Activated B cell treated with CpG ODN at 0.5 μM for 24 hours (primary cell): ENCODE data around the gene SNX30. TPM values are rescaled to one million over a fixed set of nuclear protein-coding genes. Genes with fewer than 3 reads are reported as not detected.

ENCODE experiments used
- ATAC-seq: fragments of 200-7000 bp; cut with Tn5 transposase; one replicate; pipeline ENCODE4 v1.10.0; 2021; ENCODE audit warnings: low read depth, mild to moderate bottlenecking, moderate library complexity
- CTCF ChIA-PET: fragments of 350-600 bp; sonication (Branson Sonifier 250); formaldehyde crosslinking; loops from one replicate; lab custom pipeline; 2021; ENCODE audit warnings: antibody characterized with exemption; lab: Charles Lee
- POLR2A ChIA-PET: fragments of 350-600 bp; sonication (Branson Sonifier 250); formaldehyde crosslinking; loops from one replicate; lab custom pipeline; 2021; ENCODE audit warnings: antibody characterized with exemption; lab: Charles Lee
- DNase-seq: peaks from one replicate; pipeline ENCODE4 v3.0.0; 2022
- H3K27ac Mint-ChIP-seq: one replicate; pipeline ENCODE4 v1.8.0; 2020; ENCODE audit warnings: mixed read lengths
- H3K27me3 Mint-ChIP-seq: one replicate; pipeline ENCODE4 v1.8.0; 2021; ENCODE audit warnings: mixed read lengths
- H3K36me3 Mint-ChIP-seq: one replicate; pipeline ENCODE4 v1.8.0; 2021; ENCODE audit warnings: low read depth, mixed read lengths
- H3K4me1 Mint-ChIP-seq: one replicate; pipeline ENCODE4 v1.8.0; 2021; ENCODE audit warnings: mixed read lengths
- H3K4me3 Mint-ChIP-seq: one replicate; pipeline ENCODE4 v1.8.0; 2020; ENCODE audit warnings: mild to moderate bottlenecking, mixed read lengths
- H3K9me3 Mint-ChIP-seq: one replicate; pipeline ENCODE4 v1.8.0; 2020; ENCODE audit warnings: mixed read lengths
- intact Hi-C: fragments of 100-400 bp; cut with micrococcal nuclease; formaldehyde crosslinking; loops from one replicate; pipeline ENCODE4 v1.15.1; 2024
- total RNA-seq: library from RNA; stranded (reverse); gene quantifications from 2 replicates; pipeline ENCODE4 v1.2.3, GENCODE V29; 2022
- TF ChIP-seq, protein P1 (sequence below): fragments of 200-600 bp; IDR thresholded peaks from one replicate; pipeline ENCODE4 v1.8.0; 2022; ENCODE audit warnings: antibody characterized with exemption, mild to moderate bottlenecking

Gene SNX30
- total RNA-seq, 1 donor from 2014 or later, result 6.5 TPM

DNA sequence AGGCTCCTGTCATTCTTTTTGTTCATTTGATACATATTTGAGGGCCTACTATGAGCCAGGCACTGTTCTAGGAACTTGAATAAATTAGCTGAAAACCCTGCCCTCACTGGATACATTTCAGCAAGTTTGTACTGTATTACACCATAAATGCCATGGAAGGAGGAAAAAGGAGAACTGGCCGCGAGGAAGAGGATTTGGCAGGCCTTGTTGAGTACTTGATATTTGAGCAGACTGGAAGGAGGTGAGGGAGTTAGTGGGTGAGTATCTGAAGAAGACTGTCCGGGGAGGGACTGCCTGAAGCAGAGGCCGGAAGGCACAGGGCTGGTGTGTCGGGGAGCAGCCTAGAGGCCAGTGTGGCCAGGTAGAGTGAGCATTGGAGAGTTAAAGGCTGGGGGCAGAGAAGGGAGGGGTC, 4.5 kb downstream of the SNX30 start:
- ChIA-PET CTCF (no interaction called here), POLR2A (interaction anchor here (1.7 kb wide), 1 partner anchor 37 kb away, joined by 3 read pairs; the partner anchor contains the start of gene INIP)
- Mint-ChIP-seq H3K36me3 (peaks cover 5% of the 10 kb centered on the region), H3K9me3 (no peaks in the 10 kb centered on the region), H3K4me1 (peaks cover 41% of the 10 kb centered on the region), H3K27ac (peak overlapping the region; percentile 20), H3K27me3 (no peaks in the 10 kb centered on the region), H3K4me3 (no peak overlapping the region)
- TF ChIP-seq, protein P1, sequence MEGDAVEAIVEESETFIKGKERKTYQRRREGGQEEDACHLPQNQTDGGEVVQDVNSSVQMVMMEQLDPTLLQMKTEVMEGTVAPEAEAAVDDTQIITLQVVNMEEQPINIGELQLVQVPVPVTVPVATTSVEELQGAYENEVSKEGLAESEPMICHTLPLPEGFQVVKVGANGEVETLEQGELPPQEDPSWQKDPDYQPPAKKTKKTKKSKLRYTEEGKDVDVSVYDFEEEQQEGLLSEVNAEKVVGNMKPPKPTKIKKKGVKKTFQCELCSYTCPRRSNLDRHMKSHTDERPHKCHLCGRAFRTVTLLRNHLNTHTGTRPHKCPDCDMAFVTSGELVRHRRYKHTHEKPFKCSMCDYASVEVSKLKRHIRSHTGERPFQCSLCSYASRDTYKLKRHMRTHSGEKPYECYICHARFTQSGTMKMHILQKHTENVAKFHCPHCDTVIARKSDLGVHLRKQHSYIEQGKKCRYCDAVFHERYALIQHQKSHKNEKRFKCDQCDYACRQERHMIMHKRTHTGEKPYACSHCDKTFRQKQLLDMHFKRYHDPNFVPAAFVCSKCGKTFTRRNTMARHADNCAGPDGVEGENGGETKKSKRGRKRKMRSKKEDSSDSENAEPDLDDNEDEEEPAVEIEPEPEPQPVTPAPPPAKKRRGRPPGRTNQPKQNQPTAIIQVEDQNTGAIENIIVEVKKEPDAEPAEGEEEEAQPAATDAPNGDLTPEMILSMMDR, result no peak
- DNase-seq (no peak), ATAC-seq (no peak)
- intact Hi-C loops, result loop anchor here (1.0 kb wide), 1 partner anchor 16 kb away; no protein-coding TSS in a partner anchor

DNA sequence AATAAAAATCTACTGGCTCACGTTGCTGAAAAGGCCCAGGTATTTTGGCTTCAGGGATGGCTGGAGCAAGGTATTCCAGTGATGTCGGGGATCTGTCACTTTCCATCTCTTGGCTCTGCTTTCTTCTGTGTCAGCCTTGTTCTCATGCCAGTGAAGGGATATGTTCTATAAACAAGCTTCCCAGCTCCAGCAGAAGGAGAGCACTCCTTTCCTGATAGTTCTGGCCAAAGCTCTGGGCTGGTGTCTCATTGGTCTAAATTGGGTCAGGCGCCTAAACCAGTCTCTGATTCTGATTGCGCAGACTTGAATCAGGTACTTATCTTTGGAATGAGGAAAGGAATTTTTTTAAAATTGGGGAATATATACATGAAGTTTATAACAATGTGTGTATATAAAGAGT, 5.1 kb downstream of the SNX30 start:
- POLR2A ChIA-PET, result interaction anchor here (1.7 kb wide), 1 partner anchor 38 kb away, joined by 3 read pairs; the partner anchor contains the start of gene INIP
- no peak for DNase-seq
- H3K27ac Mint-ChIP-seq, result no peak overlapping the region

DNA sequence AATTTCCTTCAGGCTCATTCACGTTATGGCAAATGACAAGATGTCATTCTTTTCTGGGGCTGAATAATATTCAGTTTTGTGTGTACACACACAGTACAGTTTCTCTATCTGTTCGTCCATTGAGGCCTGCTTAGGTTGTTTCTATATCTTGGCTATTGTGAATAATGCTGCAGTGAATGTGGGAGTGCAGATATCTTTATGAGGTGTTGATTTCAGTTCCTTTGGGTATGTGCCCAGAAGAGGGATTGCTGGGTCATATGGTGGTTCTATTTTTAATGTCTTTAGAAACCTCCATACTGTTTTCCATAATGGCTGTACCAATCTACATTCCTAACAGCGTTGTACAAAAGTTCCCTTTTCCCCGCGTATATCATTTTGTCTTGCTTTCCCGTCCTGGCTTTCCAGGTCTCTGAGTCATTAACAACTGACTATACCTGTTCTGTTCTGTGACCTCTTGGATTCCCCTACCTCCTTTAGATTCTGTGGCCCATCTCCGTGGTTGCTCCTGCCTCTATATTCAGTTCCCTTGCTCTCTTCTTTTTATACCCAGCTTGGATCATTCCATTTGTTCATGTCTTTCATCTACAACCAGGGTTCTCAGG, 6.8 kb downstream of the SNX30 start:
- no peak for ATAC-seq
- ChIA-PET POLR2A (no interaction called here), CTCF (no interaction called here)
- intact Hi-C loops, result no loop called here
- peaks cover 2% of the 10 kb centered on the region for H3K36me3 Mint-ChIP-seq
- no peak for DNase-seq
- no peaks in the 10 kb centered on the region for H3K27me3 Mint-ChIP-seq
- no peak overlapping the region for H3K27ac Mint-ChIP-seq
- TF ChIP-seq, protein P1, result no peak
- no peak overlapping the region for H3K4me3 Mint-ChIP-seq
- no peaks in the 10 kb centered on the region for H3K9me3 Mint-ChIP-seq
- H3K4me1 Mint-ChIP-seq, result peaks cover 47% of the 10 kb centered on the region

More for the DNA sequence above, 5.1 kb downstream of the SNX30 start:
- intact Hi-C loops, result loop anchor here (1.0 kb wide), 1 partner anchor 16 kb away; no protein-coding TSS in a partner anchor
- no peaks in the 10 kb centered on the region for H3K9me3 Mint-ChIP-seq
- no peak overlapping the region for H3K4me3 Mint-ChIP-seq
- TF ChIP-seq, protein P1, result no peak
- H3K4me1 Mint-ChIP-seq, result peaks cover 40% of the 10 kb centered on the region
- CTCF ChIA-PET, result interaction anchor here (1.4 kb wide), 1 partner anchor 37 kb away, joined by 3 read pairs; no protein-coding TSS in a partner anchor
- H3K27me3 Mint-ChIP-seq, result no peaks in the 10 kb centered on the region
- H3K36me3 Mint-ChIP-seq, result peaks cover 2% of the 10 kb centered on the region
- no peak for ATAC-seq

DNA sequence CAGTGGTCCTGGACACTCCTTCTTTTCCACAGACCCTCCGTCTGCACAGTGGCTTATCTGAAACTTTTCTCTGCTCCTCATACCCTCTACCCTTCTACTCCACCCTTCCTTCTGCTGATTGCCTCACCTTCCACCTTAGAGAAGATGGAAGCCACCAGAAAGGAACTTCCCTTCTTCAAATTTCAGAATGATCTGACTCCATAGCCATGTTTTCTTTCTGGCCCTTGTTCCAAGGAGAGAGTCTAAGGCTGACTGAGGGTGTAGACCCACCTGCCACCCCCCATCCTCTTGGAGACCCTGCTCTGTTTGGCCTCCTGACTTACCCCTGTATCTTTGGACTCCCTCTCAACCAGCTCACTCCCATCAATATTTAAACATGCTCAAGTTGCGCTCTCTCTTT, 7.4 kb downstream of the SNX30 start:
- Mint-ChIP-seq H3K27me3 (no peaks in the 10 kb centered on the region), H3K9me3 (no peaks in the 10 kb centered on the region), H3K36me3 (peaks cover 2% of the 10 kb centered on the region), H3K4me3 (no peak overlapping the region), H3K27ac (no peak overlapping the region), H3K4me1 (peaks cover 49% of the 10 kb centered on the region)
- TF ChIP-seq, protein P1, result no peak
- ATAC-seq, result no peak
- intact Hi-C loops, result no loop called here
- POLR2A ChIA-PET, result interaction anchor here (0.7 kb wide), 1 partner anchor 34 kb away, joined by 4 read pairs; no protein-coding TSS in a partner anchor
- CTCF ChIA-PET, result no interaction called here
- no peak for DNase-seq

DNA sequence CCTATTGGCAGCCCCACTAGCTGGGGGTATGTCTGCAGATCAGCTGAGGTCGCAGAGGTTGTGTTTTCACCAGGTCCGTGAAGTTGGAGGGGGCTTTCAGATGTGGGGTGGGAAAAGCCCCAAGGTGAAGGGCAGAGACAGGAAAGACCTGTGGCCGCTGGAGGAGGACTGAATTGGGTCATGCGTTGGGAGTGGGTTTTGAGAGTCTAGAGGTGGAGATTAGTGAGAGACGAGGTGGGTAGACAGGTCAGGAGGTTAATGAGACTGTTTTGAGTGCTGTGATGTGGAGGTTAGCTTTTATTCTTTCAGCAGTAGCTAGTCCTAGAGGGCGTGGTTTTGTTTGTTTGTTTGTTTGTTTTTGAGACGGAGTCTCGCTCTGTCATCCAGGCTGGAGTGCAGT, 10.3 kb downstream of the SNX30 start:
- no peak overlapping the region for H3K27ac Mint-ChIP-seq
- no peaks in the 10 kb centered on the region for H3K27me3 Mint-ChIP-seq
- TF ChIP-seq, protein P1, result no peak
- ATAC-seq, result no peak
- H3K9me3 Mint-ChIP-seq, result no peaks in the 10 kb centered on the region
- H3K4me1 Mint-ChIP-seq, result peaks cover 33% of the 10 kb centered on the region
- no peak overlapping the region for H3K4me3 Mint-ChIP-seq
- ChIA-PET POLR2A (no interaction called here), CTCF (no interaction called here)
- intact Hi-C loops, result no loop called here
- H3K36me3 Mint-ChIP-seq, result peaks cover 2% of the 10 kb centered on the region
- no peak for DNase-seq
